GM20000 (cell line): ENCODE measurements around the gene COQ5.

Experiments
- DNase-seq: peaks from one replicate; pipeline ENCODE4 v3.0.0; 2012; ENCODE audit warnings: low spot score
- CTCF ChIP-seq: IDR thresholded peaks from 2 replicates; pipeline ENCODE4 v1.5.1; 2012; ENCODE audit warnings: mild to moderate bottlenecking, control low read depth; ENCODE audit errors: extremely low read depth, missing control alignments

Gene COQ5

DNA sequence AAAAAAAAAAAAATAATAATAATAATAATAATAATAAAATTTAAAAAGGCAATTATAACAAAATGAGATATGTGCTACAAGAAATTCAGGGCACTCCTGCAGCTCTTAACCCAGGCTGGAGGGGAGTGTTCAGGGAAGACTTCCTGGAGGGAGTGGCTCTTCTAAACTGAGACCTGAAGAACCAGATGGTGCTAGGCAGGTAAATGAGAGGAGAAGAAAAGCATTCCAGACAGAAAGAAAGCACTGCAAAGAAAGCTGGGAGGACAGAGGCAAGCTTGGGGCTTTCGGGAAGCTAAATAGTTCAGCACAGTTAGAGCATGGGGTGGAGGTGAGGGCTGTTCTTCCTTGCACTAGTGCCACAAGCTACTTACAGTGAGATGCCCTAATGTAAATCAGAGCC lies 49.5 kb downstream of the COQ5 start:
- DNase-seq, result no peak
- TF ChIP-seq CTCF, result no peak

GRCh38 chr12:120475643-120476042 lies 53.3 kb downstream of the COQ5 start:
- TF ChIP-seq CTCF, result no peak
- DNase-seq, result no peak

DNA sequence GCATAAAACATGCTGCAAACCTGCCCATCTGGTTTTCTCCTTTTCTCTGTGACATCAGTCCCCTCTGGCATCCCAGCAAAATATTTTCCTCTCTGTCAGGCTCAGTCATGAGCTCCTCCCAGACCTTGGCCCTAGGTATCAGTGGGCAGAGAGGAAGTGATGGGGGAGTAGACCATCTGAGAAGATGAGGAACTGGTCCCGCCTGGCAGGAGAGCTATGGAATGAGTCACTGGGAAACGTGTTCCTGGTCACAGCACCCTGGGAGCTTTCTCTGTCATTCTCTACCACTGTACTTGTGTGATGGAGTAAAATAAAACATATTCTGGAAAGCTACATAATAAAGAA lies 54.4 kb downstream of the COQ5 start:
- no peak for DNase-seq
- TF ChIP-seq CTCF, result no peak

GRCh38 chr12:120473807-120474615 lies 54.9 kb downstream of the COQ5 start:
- DNase-seq, result no peak
- no peak for TF ChIP-seq CTCF

DNA sequence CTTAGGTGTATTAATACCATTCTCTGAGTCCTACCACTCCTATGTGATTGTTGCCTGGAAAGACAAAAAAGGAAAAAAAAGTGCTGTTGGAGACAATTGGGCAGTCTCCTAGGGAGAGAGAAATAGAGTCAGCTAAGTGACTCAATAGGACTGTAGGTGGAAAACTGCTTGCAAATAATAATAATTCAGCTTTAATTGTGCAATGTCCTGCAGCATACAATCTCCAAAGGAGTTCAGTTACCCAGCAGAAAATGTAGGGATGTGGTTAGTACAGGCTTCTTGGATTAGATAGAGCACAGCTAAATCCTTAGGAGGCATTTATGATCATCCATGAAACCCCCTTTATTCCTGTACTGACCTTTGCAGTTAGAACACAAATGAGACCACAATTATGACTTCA lies 56.4 kb downstream of the COQ5 start:
- DNase-seq, result no peak
- TF ChIP-seq CTCF, result no peak

DNA sequence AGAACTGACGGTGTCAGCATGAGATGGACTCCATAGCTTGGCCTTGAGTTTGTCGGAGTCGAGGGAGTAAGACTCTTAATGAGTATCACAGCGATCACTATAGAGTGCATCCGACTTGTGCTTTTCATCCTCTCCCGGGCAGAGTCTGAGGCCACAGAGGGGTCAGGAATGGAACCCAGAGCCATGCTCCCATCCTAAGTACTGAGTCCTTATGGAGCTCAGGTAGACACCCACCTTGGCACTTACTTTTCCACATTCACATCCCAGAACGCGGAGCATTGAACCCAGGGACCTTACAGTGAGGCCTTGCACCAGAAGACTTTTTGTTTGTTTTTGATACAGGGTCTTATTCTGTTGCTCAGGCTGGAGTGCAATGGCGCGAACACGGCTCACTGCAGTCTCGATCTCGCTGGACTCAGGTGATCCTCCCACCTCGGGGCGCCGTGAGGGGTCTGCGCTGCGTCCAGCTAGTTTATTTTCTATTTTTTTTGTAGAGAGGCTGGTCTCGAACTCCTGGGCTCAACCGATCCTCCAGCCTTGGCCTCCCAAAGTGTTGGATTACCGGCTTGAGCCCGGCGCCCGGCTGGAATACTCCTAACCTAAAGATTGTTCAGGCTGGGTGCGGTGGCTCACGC lies 58.7 kb downstream of the COQ5 start:
- no peak for DNase-seq
- TF ChIP-seq CTCF, result no peak

DNA sequence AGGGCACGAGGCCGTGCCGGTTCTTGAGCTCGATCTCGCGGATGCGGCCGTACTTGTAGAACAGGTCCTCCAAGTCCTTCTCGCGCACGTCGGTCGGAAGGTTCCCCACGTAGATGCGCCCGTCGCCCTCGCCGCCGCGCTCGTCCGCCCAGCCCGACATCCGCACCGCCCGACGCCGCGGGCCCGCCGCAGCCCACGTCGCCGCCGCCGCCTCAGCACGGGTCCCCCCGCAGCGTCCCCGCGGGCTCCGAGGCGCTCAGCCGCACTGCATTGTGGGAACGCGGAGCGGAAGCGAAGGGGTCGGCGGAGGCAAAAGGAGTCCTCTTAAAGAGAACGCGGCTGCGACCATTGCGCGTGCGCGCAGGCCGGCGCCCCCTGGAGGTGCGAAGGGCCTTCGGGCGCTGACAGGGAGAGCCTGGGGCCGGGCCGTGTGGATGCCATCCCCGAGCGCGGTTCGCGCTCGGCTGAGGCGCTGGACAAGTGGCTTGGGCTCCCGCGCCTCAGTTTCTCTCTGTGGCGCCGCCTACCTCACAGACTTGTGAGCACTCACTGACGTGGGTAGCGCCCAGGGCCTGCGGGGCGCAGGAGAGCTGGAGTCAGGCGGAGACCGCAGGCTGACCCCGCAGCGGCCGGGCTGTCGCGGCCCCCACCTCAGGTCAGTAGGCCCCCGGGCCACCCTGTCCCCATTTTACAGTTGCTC lies 59.4 kb downstream of the COQ5 start, which contains the start of gene SRSF9:
TSS of gene SRSF9 (minus strand) at position 299 of the 700 bp plus-strand sequence. CDS start at position 160, 139 bp downstream.
- TF ChIP-seq CTCF, result peak; percentile 93
- peak; percentile 99 for DNase-seq
